ENCODE data around the gene KRTCAP2. TPM values are rescaled to one million over a fixed set of nuclear protein-coding genes. Genes with fewer than 3 reads are reported as not detected.
A peak's percentile ranks its signal among the peaks of the same experiment; 100 is the strongest.

KRTCAP2 gene
- total RNA-seq, 4 donors from 2014 or later = 77.1 to 180 (median 113) TPM

DNA sequence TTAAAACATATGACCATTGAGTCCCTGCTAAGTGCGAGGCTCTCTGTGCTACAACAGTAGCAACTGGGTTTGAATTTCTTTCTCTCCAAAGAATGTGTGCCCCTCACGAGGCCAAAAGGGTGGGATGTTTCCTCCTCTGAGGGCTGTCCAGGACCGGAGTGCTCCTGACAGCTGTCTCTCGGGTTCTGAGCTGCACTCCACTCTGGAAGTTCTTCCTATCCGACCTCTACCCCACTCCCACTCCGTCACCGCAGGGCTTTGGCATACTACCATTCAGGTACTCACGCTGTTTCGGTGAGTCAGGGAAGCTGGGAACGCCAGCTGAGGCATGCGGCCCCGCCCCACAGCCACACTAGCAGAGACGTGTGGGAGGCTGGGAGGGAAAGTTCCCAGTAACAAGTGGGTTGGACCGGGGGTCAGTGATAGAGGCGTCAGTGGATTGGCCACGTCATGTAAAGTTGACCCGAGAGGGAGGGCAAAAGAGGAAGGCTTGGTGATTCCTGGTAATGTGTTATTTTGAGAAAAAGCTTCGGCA, 38.2 kb downstream of the KRTCAP2 start:
- Histone ChIP-seq H3K4me3 (peak overlapping the region; percentile 61), H3K36me3 (peaks cover 30% of the 10 kb centered on the region), H3K4me1 (peaks cover 84% of the 10 kb centered on the region), H3K9me3 (no peaks in the 10 kb centered on the region), H3K27me3 (no peaks in the 10 kb centered on the region), H3K27ac (peak overlapping the region; percentile 100)
- TF ChIP-seq, protein P1, sequence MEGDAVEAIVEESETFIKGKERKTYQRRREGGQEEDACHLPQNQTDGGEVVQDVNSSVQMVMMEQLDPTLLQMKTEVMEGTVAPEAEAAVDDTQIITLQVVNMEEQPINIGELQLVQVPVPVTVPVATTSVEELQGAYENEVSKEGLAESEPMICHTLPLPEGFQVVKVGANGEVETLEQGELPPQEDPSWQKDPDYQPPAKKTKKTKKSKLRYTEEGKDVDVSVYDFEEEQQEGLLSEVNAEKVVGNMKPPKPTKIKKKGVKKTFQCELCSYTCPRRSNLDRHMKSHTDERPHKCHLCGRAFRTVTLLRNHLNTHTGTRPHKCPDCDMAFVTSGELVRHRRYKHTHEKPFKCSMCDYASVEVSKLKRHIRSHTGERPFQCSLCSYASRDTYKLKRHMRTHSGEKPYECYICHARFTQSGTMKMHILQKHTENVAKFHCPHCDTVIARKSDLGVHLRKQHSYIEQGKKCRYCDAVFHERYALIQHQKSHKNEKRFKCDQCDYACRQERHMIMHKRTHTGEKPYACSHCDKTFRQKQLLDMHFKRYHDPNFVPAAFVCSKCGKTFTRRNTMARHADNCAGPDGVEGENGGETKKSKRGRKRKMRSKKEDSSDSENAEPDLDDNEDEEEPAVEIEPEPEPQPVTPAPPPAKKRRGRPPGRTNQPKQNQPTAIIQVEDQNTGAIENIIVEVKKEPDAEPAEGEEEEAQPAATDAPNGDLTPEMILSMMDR (IDR thresholded peaks at IDR 0.05) = no peak
- TF ChIP-seq POLR2AphosphoS5 (IDR thresholded peaks at IDR 0.05) (peak; percentile 32 to 54 (median 54)), EP300 (IDR thresholded peaks at IDR 0.05) (no peak), POLR2A (IDR thresholded peaks at IDR 0.05) (peak in 1 of 2 donors; percentile 4)
- peak; percentile 94 to 97 for DNase-seq (ENCODE audit: low spot score in 2 of 2)
- WGBS = 4% methylated on average over 18 of the region's 18 CpGs

DNA sequence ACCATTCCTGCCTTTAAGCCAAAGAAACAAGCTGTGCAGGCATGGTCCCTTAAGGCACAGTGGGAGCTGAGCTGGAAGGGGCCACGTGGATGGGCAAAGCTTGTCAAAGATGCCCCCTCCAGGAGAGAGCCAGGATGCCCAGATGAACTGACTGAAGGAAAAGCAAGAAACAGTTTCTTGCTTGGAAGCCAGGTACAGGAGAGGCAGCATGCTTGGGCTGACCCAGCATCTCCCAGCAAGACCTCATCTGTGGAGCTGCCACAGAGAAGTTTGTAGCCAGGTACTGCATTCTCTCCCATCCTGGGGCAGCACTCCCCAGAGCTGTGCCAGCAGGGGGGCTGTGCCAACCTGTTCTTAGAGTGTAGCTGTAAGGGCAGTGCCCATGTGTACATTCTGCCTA, 38.8 kb downstream of the KRTCAP2 start:
- Histone ChIP-seq H3K9me3 (no peaks in the 10 kb centered on the region), H3K27me3 (no peaks in the 10 kb centered on the region), H3K27ac (peak overlapping the region; percentile 100), H3K4me3 (peak overlapping the region; percentile 61), H3K36me3 (peaks cover 30% of the 10 kb centered on the region), H3K4me1 (peaks cover 84% of the 10 kb centered on the region)
- DNase-seq (ENCODE audit: low spot score in 2 of 2) = no peak
- no peak for TF ChIP-seq POLR2AphosphoS5 (IDR thresholded peaks at IDR 0.05)
- TF ChIP-seq, protein P1 (IDR thresholded peaks at IDR 0.05) = no peak
- TF ChIP-seq EP300 (IDR thresholded peaks at IDR 0.05) = no peak
- no peak for TF ChIP-seq POLR2A (IDR thresholded peaks at IDR 0.05)
- WGBS = 50% methylated on average over 1 of the region's 1 CpG

DNA sequence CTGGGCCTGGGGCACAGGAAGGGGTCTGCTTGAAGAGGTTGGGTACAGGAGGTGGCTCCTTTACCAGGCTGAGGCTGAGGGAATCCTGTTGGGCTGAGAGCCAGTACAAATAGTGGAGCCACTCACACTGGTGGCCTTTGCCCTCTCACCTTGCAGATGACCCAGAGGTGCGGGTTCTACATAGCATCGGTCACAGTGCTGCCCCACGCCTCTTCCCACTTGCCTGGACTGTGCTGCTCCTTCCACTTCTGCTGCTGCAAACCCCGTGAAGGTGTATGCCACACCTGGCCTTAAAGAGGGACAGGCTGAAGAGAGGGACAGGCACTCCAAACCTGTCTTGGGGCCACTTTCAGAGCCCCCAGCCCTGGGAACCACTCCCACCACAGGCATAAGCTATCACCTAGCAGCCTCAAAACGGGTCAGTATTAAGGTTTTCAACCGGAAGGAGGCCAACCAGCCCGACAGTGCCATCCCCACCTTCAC, 39.3 kb downstream of the KRTCAP2 start:
- no peak for DNase-seq (ENCODE audit: low spot score in 2 of 2)
- no peaks in the 10 kb centered on the region for H3K9me3 ChIP-seq
- H3K27me3 ChIP-seq = no peaks in the 10 kb centered on the region
- peaks cover 81% of the 10 kb centered on the region for H3K4me1 ChIP-seq
- 50% methylated on average over 4 of the region's 7 CpGs for WGBS
- TF ChIP-seq POLR2A (IDR thresholded peaks at IDR 0.05) = no peak
- TF ChIP-seq, protein P1 (IDR thresholded peaks at IDR 0.05) = no peak
- no peak for TF ChIP-seq EP300 (IDR thresholded peaks at IDR 0.05)
- TF ChIP-seq POLR2AphosphoS5 (IDR thresholded peaks at IDR 0.05) = no peak
- peaks cover 30% of the 10 kb centered on the region for H3K36me3 ChIP-seq
- H3K27ac ChIP-seq = peak overlapping the region; percentile 100
- H3K4me3 ChIP-seq = peak overlapping the region; percentile 61

DNA sequence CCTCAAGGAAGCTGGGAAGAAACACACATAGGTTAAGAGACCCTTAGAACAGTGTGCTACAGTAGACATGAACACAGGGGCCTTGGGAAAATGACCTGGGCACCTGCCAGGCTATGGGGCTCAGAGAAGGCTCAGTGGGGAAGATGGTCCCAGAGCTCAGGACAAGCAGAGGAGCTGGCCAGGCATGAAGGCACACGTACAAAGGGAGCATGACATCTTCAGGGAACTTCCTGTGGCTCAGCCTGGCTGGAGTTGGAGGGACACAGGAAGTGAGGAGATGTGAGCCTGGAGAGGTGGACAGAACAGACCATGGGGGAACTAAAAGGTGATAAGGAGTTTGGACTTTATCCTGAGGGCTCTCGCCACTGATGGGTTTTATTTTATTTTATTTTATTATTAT, 41.2 kb downstream of the KRTCAP2 start:
- Histone ChIP-seq H3K27ac (peak overlapping the region; percentile 100), H3K9me3 (no peaks in the 10 kb centered on the region), H3K4me1 (peaks cover 87% of the 10 kb centered on the region), H3K27me3 (no peaks in the 10 kb centered on the region), H3K4me3 (no peak overlapping the region), H3K36me3 (peaks cover 30% of the 10 kb centered on the region)
- DNase-seq (ENCODE audit: low spot score in 2 of 2) = no peak
- TF ChIP-seq POLR2AphosphoS5 (IDR thresholded peaks at IDR 0.05) = no peak
- no peak for TF ChIP-seq EP300 (IDR thresholded peaks at IDR 0.05)
- no peak for TF ChIP-seq POLR2A (IDR thresholded peaks at IDR 0.05)
- TF ChIP-seq, protein P1 (IDR thresholded peaks at IDR 0.05) = no peak
- WGBS = 53% methylated on average over 2 of the region's 2 CpGs

DNA sequence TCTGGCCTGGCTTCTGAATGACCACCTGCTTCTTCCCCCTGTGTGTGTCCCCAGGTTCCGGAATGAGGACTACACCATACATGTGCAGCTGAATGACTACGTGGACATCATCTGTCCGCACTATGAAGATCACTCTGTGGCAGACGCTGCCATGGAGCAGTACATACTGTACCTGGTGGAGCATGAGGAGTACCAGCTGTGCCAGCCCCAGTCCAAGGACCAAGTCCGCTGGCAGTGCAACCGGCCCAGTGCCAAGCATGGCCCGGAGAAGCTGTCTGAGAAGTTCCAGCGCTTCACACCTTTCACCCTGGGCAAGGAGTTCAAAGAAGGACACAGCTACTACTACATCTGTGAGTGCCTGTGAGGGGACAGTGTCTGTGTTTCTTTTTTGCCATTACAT, 41.8 kb downstream of the KRTCAP2 start:
- no peak for DNase-seq (ENCODE audit: low spot score in 2 of 2)
- Histone ChIP-seq H3K9me3 (no peaks in the 10 kb centered on the region), H3K36me3 (peaks cover 30% of the 10 kb centered on the region), H3K27me3 (no peaks in the 10 kb centered on the region), H3K4me1 (peaks cover 89% of the 10 kb centered on the region), H3K27ac (peak overlapping the region; percentile 100), H3K4me3 (peak overlapping the region; percentile 83)
- no peak for TF ChIP-seq POLR2AphosphoS5 (IDR thresholded peaks at IDR 0.05)
- TF ChIP-seq, protein P1 (IDR thresholded peaks at IDR 0.05) = no peak
- no peak for TF ChIP-seq POLR2A (IDR thresholded peaks at IDR 0.05)
- 50% methylated on average over 8 of the region's 8 CpGs for WGBS
